ENCODE results near the gene LRSAM1. TPM values are rescaled to one million over a fixed set of nuclear protein-coding genes. Genes with fewer than 3 reads are reported as not detected.

The LRSAM1 gene
- polyA plus RNA-seq, 1 experiment, result 5.2 TPM

DNA sequence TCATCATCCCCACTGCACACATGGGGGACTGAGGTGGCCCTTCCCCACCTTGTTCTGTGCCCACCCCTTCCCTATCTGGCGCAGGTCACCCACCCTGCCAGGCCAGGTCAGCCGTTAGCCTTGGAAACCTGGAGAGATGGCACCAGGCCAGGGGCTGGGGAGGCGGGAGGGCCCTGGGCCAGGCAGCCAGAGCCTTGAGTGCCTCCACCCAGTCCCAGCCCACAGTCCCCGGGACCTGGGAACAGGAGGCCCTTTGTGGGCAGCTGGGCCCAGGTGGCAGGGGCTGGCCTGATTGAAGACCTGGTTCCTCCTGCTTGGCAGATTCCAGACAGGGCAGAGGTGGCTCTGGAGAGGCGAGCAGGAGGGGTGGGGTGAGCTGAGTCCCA is 70.6 kb downstream of the LRSAM1 start:
- Histone ChIP-seq H3K27me3 (ENCODE audit: control insufficient read depth, insufficient read depth, low read length) (no peaks in the 10 kb centered on the region), H3K4me3 (ENCODE audit: low read depth, low read length) (no peak overlapping the region), H3K36me3 (ENCODE audit: control insufficient read depth, insufficient read depth, low read length) (peaks cover 58% of the 10 kb centered on the region)
- CTCF ChIA-PET, result interaction anchor here (0.5 to 4.1 kb wide), 8 partner anchors 15 to 580 kb away, joined by 3 to 30 read pairs (median 4); partner anchors contain the start of gene TOR2A
- no peak for DNase-seq (ENCODE audit: low read depth)
- POLR2A ChIA-PET, result interaction anchor here (0.7 to 0.8 kb wide), 2 partner anchors 51 to 62 kb away, joined by 3 to 8 read pairs; no protein-coding TSS in a partner anchor
- TF ChIP-seq, protein P1, sequence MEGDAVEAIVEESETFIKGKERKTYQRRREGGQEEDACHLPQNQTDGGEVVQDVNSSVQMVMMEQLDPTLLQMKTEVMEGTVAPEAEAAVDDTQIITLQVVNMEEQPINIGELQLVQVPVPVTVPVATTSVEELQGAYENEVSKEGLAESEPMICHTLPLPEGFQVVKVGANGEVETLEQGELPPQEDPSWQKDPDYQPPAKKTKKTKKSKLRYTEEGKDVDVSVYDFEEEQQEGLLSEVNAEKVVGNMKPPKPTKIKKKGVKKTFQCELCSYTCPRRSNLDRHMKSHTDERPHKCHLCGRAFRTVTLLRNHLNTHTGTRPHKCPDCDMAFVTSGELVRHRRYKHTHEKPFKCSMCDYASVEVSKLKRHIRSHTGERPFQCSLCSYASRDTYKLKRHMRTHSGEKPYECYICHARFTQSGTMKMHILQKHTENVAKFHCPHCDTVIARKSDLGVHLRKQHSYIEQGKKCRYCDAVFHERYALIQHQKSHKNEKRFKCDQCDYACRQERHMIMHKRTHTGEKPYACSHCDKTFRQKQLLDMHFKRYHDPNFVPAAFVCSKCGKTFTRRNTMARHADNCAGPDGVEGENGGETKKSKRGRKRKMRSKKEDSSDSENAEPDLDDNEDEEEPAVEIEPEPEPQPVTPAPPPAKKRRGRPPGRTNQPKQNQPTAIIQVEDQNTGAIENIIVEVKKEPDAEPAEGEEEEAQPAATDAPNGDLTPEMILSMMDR (IDR thresholded peaks at IDR 0.05; ENCODE audit: insufficient read depth, low read depth, low read length), result no peak

DNA sequence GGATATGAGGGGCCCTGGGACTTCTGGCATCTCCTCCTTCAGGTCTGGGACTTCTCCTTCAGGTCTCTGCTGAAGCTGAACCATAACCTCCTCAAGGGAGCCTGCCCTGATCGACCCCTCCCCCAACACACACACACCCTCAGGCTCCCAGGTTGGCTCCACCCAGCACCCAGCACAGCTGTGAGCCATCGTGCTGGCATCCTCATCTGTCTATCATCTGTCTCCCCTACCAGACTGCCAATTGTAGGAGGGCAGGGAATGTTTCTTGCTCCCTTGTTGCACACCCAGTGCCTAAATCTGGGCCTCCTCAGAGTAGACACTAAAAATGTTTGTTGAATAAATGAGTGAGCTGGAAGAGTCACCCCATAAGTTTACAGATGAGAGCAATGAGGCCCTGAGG is 71.4 kb downstream of the LRSAM1 start:
- no peaks in the 10 kb centered on the region for H3K27me3 ChIP-seq (ENCODE audit: control insufficient read depth, insufficient read depth, low read length)
- ChIA-PET POLR2A (no interaction called here), CTCF (interaction anchor here (0.9 to 4.1 kb wide), 7 partner anchors 16 to 66 kb away, joined by 3 to 30 read pairs (median 4); no protein-coding TSS in a partner anchor)
- H3K36me3 ChIP-seq (ENCODE audit: control insufficient read depth, insufficient read depth, low read length), result peaks cover 55% of the 10 kb centered on the region
- DNase-seq (ENCODE audit: low read depth), result no peak
- TF ChIP-seq, protein P1 (IDR thresholded peaks at IDR 0.05; ENCODE audit: insufficient read depth, low read depth, low read length), result no peak
- H3K4me3 ChIP-seq (ENCODE audit: low read depth, low read length), result no peak overlapping the region

DNA sequence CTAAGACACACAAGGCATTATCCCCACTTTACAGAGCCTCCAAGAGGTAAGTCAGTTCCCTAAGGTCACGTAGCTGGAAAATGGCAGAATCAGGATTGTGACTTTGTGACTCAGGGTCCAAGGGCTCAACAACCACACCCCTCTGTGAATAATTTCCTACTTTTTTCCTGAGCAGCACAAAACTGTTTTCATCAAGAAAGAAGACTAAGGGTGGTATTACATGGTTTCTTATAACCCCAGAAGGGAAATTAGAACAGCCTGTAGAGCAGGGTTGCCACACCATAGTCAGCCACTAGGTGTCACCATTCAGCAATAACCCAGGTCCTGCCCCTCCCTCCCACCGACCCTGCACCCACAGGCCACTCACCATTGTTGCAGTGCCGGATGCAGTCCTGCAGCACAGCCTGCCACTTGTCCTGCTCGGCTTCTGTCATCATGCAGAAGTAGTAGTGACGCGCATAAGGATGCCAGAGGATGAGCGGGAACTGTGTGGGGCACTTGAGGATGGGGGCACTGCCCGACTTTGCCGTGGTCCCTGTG is 72.1 kb downstream of the LRSAM1 start:
- H3K36me3 ChIP-seq (ENCODE audit: control insufficient read depth, insufficient read depth, low read length), result peaks cover 49% of the 10 kb centered on the region
- POLR2A ChIA-PET, result no interaction called here
- no peak for DNase-seq (ENCODE audit: low read depth)
- TF ChIP-seq, protein P1 (IDR thresholded peaks at IDR 0.05; ENCODE audit: insufficient read depth, low read depth, low read length), result peak; percentile 65
- H3K27me3 ChIP-seq (ENCODE audit: control insufficient read depth, insufficient read depth, low read length), result no peaks in the 10 kb centered on the region
- CTCF ChIA-PET, result interaction anchor here (0.7 to 2.6 kb wide), 7 partner anchors 19 to 84 kb away, joined by 3 to 10 read pairs (median 3); no protein-coding TSS in a partner anchor
- no peak overlapping the region for H3K4me3 ChIP-seq (ENCODE audit: low read depth, low read length)

DNA sequence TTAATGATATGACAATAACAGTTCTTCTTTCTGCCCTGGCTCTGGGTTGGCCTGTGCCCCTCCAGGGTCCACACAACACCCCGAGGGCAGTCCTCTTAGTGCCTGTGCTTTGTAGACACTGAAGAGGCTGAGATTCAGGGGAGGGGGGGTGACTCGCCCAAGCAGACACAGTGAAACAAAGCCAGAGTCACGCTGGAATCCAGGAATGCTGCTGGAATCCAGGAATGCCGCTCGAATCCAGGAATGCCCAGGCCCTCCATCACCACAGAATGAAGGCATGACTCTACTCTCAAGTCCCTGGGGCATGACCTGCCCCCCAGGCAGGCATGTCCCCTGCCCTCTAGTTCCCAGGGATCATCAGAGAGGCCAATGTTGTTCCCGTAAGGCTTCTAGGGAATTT is 73.1 kb downstream of the LRSAM1 start:
- ChIA-PET CTCF (interaction anchor here (0.7 to 6.0 kb wide), 7 partner anchors 13 to 210 kb away, joined by 3 to 49 read pairs (median 4); partner anchors contain the start of gene TOR2A), POLR2A (no interaction called here)
- no peaks in the 10 kb centered on the region for H3K27me3 ChIP-seq (ENCODE audit: control insufficient read depth, insufficient read depth, low read length)
- DNase-seq (ENCODE audit: low read depth), result no peak
- H3K4me3 ChIP-seq (ENCODE audit: low read depth, low read length), result no peak overlapping the region
- H3K36me3 ChIP-seq (ENCODE audit: control insufficient read depth, insufficient read depth, low read length), result peaks cover 51% of the 10 kb centered on the region
- TF ChIP-seq, protein P1 (IDR thresholded peaks at IDR 0.05; ENCODE audit: insufficient read depth, low read depth, low read length), result no peak

DNA sequence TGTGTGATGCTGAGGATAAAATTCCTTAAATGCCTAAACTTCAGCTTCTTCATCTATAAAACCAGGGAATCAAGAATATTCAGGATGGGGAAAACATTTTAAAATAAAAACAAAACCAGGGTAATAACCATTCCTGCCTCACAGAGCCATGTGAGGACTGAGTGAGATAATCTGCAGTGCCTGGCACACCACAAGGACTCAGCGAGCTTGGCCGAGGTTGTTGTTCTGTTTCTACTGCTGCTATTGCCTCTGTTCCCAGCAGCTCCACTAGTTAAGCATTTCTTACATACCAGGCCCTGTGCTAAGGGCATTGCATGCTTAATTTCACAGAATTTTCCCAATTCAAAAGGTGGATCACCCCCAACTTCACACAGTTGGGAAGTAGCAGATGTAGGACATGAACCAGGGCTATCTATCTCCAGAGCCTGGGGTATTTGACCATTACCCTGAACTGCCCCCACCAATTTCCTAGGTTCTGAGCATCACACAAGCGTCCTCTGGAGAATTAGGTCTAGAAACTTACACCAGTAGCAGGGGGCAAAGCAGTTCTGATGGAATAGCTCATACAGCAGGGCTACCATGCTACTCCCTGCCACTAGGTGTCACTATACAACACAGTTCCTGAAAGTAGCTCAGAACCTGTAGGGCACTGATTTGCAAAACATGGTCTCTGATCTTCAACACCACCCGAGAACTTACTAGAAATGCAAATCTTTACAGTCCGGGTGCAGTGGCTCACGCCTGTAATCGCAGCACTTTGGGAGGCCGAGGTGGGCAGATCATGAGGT is 74.3 kb downstream of the LRSAM1 start:
- Histone ChIP-seq H3K4me3 (ENCODE audit: low read depth, low read length) (no peak overlapping the region), H3K27me3 (ENCODE audit: control insufficient read depth, insufficient read depth, low read length) (no peaks in the 10 kb centered on the region), H3K36me3 (ENCODE audit: control insufficient read depth, insufficient read depth, low read length) (peaks cover 56% of the 10 kb centered on the region)
- TF ChIP-seq, protein P1 (IDR thresholded peaks at IDR 0.05; ENCODE audit: insufficient read depth, low read depth, low read length), result peak; percentile 74
- POLR2A ChIA-PET, result interaction anchor here (0.6 to 1.7 kb wide), 3 partner anchors 18 to 53 kb away, joined by 3 to 5 read pairs (median 4); no protein-coding TSS in a partner anchor
- CTCF ChIA-PET, result interaction anchor here (0.6 to 6.0 kb wide), 21 partner anchors 9 to 209 kb away, joined by 3 to 49 read pairs (median 5); partner anchors contain the start of gene TOR2A
- DNase-seq (ENCODE audit: low read depth), result no peak
